GM21515 (cell line): ENCODE measurements around the gene ITIH5.

Experiments
- ATAC-seq: cut with Tn5 transposase; IDR thresholded peaks from one replicate; pipeline ENCODE4 v1.9.1; 2021; ENCODE audit not compliant: unreplicated experiment

Gene ITIH5

DNA sequence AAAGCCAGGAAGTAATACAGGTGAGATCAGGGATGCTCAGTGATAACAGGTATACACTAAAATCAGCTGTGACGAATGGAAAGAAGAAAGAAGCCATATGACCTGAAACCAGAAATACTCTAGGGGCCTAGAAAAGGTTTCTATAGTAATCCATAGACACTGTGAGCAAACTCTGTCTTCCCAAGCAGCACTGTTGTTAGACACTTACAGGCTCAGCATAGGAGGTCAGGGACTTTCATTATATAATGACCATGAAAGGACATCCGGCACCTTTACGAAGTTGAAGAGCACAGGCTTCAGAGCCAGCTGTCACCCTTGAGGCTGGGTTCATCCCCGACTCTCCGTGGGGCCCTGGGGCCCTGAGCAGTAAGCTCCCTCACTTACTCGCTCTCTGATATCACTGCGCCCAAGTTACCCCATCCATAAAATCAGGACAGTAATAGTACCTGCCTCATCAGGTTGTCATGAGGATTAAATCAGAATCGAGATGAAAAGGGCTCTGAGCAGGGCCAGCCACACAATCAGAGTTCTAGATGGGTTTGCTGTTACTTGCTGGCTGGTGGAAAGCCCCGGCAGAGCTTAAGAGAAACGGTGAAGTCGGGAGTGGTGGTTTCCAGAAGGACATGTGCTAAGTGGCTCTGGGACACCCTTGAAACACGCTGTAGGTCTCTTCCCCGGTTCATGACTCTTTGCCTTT lies 79.5 kb downstream of the ITIH5 start:
- ATAC-seq, result no peak

DNA sequence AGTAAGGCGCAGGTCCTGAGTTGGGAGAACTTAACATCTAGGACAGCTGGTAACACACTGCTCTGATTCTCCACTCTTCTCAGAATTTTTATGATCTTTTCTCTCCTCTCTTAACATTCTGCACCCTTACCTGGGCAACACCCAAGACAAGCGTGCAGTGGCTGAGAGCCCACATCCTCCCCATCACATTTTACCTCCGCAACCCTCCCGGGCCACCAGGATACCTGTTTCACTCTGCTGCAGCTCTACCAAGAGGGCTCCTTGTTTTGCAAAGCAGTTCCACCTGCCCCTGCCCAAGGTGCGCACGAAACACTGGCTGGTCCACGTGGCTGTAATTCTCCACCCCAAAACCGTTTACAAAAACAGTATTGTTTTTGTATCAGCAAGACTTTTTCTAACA lies 81.5 kb downstream of the ITIH5 start:
- no peak for ATAC-seq

DNA sequence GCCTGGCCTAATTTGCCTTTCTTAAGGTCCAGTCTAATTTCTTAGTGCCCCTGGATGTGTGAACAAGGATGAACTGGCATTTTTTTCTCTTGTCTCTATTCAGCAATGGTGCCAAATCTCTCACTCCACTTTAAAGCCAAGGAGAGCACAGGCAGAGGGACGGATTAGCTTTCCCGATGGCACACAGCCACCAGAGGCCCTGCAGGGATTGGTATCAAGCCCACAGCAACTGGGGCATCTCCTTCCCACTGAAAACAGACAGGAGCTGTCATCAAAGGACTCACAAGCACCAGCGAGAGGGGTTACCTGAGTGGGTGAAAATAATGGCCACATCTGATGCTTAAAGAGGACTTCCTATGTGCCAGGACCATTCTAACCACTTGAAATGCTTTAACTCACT lies 83.1 kb downstream of the ITIH5 start:
- ATAC-seq, result no peak

DNA sequence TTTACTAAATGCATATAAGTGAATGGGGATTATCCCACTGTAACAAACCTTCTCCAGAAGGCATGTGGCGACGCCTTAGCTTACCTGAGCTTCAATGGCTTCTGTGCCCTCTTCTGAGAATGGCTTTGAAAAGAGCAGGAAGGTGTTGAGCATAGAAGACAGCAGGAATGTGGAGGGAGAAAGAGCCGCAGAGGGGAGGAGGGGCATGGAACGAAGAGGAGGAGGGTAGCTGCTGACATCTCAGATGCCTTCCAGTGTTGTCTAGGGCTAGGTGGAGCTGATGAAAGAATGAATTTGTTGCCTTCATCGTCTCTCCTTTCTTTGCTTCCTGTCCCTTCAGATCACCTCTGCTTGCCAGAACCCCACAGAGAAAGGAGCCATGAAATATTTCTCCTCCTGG lies 86.2 kb downstream of the ITIH5 start:
- ATAC-seq, result no peak

DNA sequence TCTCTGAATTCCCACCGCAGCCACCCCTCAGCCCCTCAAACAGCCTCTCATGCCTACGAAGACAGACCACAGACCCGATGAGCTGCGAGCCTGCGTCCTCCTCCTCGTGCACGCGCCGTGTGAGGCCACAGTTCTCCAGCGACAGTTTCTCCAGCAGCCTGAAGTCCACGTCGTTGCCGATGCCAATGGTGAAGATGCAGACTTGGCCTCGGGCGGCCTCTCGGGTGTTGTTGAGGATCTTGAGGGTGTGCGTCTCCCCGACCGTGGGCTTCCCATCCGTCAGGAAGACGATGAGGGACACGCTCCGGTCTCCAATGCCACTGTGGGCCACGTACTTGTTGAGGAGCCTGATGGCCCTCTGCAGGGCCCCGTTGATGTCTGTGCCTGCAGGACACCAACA lies 87.1 kb downstream of the ITIH5 start:
- ATAC-seq, result no peak

DNA sequence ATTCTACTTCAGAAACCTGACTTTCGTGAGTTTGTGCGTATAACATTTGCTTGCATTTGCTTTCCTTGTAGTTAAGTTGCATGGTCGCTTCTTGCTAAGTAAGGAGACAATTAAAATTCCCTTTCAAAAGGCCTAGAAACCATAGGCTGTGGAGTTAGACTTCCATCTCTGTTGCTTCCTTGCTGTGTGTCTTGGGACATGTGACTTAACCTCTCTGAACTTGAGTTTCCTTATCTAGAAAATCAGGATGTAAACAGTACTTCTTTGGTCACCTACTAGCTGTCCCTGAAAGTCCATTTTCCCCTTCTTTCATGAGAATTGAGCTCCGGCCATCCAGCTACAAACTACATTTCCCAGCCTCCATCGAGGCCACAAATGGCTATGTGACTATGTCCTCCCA lies 89.2 kb downstream of the ITIH5 start:
- ATAC-seq, result no peak

DNA sequence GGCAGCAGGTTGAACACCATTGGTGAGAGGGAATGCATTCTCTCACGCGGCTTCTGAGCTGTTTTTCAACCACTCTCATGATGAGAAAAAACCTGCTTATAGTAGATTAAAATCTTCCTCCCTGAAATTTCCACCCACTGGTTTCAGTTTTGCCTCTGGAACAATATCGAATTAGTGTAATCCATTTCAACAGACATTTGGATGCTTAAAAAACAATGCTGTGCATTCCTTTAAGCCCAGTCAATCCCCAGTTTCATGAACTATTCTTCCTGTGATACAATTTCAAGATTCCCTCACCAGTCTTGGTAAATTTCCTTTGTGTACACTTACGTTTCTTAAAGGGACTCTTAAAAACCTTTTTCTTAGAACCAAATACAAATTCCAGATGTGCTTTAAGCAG lies 89.6 kb downstream of the ITIH5 start:
- no peak for ATAC-seq

DNA sequence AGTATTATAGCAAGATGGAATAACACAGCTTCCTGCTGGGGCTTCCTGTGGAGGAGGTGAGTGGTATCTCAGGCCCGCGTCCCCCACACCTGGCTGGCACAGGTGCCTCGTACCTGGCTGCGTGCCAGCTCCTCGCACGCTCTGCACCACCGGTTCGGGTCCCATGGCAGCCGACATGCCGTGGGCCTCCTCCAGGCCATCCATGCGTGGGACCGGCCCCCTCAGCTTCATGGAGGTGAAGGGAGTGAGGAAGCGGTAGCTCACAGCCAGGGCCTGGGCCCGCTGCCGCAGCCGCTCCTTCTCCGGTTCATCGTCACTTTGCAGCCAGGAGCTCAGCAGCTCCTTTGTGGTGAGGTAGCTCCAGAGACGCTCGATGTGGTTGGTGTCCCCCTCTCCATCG lies 90.4 kb downstream of the ITIH5 start:
- ATAC-seq, result no peak

DNA sequence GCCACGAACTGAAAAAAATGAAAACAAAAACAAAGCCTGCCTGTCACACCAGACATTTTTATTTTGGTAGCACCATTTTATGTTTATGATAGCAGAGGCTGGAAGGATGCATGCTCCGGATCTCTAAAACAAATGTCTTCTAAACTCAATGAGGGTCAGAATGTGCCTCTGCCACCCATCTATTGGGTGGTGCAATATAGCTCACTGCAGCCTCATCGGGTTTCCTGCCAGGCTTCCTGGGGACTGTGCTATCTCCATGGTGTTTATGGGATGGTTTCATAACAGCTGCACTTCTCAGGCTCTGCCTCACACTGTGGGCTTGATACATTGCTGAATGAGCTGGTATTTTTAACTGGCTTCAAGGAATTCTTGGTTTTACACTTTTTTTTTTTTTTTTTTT lies 94.4 kb downstream of the ITIH5 start:
- no peak for ATAC-seq

DNA sequence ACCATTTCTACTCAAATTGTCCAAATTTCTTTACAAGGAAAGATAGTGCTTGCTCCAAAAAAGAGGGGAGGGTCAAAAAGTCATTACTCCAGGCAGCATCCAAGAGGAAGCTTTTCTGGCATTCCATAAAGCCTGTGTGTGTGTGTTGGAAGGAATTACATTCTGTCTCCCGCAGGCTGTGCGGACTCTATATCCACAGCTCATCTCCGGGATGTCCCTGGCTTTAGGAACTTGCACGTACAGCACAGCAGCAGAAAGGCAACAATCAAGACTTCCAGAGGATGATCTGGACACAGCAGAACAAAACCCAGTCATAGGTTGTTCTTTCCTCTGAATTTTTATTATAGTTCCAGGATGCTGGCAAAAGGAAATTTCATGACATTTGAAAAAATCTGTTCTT lies 94.8 kb downstream of the ITIH5 start:
- ATAC-seq, result no peak

DNA sequence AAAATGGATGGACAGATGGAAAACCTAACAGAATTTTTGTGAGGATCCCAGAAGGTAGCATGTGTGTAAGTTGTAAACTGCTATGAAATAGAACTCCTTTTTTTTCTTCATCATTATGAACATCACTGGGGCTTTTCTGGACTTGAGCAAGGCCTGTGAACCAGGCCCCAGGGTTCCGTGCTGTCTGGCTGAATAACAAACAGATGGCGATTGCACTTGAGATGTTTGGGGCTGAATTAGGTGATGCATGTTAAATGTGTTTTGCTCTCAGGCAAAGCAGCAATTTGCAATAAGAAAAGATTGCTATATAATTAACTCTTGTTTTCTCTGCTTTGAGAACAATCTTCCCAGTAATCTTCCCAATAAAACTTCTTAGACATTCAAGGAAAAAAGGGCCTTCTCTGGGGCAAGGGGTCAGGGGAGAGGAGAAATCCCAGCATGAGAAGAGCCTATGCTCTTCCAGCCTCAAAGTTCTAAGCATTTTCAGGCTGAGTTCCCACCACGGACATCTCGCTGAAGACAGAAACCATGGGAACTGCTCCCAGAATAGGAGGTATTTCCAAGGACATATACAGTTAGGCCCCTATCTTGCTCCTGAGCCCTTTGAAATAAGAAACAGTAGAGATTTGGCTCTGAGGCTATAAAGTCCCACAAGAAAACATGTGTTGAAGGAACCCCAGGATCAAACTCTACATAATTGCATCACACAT lies 98.7 kb downstream of the ITIH5 start:
- ATAC-seq, result no peak

DNA sequence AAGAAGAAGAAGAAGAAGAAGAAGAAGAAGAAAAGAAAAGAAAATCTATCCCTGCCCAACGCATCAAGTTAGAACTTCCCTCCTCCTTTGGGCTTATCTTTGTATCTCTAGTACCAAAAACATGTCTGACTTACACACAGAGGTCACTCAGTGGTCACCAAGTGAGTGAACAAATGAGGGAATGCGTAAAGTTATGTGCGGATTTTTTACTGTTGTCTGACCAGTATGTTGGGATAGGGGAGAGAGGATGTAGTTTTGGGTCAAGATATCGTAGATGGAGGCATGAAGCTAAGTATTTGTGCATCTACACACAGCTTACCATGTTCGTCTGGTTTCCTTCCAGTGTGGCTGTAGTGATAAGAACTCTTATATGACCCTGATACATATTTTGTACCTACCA lies 99.9 kb downstream of the ITIH5 start:
- ATAC-seq, result no peak

DNA sequence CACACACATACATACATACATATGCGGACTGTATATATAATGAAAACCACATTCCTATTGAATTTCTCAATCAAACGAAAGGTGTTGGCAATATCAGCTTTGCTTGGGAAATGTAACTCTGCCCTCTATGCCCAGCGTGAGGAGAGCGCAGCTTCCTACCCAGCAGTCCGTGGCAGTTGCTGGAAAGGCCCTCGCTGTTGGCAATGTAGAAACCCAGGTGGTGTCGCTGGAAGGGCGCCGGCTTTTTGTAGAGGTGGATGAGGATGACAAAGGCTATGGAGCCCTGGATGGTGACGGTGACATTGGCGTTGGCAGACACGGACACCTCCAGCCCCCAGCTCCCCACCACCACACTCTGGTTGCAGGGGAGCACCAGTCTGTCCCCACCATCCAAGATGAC lies 100.9 kb downstream of the ITIH5 start:
- ATAC-seq, result no peak

DNA sequence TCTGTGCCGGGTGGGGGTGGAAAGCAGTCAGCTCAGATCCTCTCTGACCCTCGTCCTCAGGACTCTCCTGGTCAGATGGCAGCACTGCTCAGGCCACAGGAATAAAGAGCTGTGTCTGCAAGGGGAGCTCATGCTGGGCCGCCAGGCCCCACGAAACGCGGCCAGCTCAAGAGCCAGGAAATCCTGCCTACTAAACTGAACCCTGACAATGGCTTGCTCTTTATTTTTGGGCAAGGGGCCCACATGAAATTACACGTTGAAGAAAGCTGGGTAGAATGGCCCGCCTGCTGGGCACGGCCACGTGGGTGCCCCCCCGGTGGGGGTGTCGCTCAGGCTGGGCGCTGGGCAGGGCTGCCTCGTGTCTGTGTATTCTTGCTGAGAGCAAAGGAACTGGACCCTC lies 103.0 kb downstream of the ITIH5 start:
- no peak for ATAC-seq

DNA sequence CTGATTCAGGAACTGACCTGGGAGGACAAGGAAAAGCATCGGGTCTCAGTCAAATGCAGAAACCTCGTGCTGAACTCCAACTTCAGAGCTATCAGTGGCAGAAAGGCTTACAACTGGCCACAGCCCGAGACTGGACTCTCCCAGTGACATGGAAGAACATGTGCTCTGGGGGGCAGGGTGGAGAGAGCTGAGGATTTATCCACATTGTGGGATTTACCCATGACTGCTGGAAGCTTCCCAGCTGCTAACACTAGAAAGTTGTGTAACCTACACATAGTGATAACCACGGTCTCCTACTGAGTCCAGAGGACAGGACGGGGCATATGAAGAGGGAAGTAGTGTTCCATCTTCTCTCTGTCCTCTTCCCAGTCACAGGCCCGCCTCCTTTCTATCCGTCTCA lies 103.4 kb downstream of the ITIH5 start:
- ATAC-seq, result no peak

DNA sequence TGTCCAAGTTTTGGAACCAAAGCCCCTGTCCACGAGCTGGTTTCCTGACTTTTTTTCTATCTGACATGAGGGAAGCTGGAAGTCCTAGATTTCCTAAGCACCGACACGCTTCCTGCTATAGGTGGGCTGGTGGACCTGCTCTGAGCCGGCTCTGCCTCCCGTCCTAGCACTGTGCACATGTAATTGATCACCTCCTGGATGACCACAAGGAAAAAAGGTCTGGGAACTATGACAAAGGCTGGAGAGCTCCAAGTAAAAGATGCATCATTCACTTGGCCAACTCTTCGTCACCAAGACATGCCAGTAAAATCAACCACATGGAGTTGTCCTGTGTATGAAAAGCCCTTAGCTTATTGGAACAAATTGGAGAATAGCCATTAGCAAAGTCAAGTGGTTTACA lies 104.8 kb downstream of the ITIH5 start:
- ATAC-seq, result no peak

DNA sequence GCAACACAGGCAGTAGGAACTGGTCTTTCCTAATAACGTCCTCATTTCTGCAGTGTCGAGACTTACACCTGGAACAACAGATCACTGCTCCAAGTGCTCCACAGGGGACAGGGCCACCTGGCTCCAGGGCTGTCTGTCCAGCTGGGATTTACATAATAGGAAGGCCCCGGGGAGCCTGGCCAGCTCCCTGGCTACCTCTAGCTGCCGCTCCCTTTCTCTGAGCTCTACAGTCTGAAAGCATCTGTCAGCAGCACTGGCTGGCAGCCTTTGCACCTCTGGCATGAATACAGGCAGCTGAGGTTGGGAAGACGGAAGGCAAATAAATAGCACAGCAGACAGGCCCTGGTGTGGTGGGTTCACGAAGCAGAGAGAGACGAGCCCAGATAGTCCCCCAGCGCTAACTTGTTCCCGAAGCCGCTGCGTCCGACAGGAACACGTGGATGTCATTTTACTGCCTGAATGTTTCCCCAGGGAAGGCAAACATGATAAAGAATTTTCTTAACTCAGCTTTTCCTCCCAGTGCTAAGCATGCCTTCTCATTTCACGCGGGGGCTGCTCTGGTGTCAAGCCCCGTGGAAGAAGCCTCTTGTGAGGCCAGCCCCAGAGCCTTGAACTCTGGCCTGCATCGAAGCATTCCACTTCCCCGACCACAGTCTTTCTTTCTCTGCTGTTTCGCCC lies 105.4 kb downstream of the ITIH5 start:
- no peak for ATAC-seq

DNA sequence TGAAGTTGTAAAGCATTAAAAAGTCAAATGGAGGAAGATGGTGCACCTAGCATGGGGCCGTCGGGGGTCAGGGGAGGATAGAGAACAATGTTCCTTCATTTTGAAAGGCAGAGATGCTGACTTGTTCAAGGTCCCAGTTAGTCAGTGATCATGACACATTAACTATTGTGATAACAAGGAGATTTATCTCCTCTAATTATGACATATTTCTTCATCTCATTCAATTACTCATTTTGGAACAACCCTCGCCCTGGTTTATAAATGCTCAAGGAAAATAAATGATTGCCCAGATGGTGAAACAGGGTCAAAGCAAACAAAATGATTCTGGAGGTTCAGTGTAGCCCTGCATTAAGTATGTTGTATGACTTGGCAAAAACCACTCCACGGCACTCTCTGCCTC lies 106.2 kb downstream of the ITIH5 start:
- ATAC-seq, result no peak

DNA sequence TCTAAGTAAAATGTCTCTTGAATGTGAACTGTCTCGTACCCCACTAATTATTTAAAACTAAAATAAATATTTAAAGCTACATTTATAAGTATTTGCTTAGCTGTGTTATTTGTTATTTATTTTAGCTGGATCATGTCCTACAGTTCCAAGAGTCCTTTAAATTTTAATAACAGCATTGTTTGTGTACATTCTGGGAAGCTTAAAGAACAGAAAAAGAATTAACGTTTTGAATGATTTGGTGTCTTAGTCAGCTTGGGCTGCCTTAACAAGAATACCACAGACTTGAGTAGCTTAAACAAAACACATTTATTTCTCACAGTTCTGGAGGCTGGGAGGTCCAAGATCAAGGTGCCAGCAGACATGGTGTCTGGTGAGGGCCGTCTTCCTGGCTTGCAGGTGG lies 107.4 kb downstream of the ITIH5 start:
- no peak for ATAC-seq

DNA sequence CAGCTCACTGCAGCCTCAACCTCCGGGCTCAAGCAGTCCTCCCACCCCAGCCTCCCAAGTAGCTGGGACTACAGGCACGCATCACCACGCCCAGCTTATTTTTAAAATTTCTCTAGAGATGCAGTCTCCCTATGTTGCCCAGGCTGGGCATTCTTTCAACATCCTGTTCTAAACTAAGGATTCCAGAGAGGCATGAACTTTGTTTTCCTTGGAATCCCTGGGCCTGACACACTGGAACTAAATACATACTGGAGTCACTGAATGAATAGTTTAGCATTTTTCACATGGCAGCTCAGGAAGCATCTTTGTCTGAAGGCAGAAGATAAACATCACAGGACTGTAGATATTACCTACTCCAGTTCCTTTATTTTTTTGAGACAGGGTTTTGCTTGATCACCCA lies 108.7 kb downstream of the ITIH5 start:
- no peak for ATAC-seq

DNA sequence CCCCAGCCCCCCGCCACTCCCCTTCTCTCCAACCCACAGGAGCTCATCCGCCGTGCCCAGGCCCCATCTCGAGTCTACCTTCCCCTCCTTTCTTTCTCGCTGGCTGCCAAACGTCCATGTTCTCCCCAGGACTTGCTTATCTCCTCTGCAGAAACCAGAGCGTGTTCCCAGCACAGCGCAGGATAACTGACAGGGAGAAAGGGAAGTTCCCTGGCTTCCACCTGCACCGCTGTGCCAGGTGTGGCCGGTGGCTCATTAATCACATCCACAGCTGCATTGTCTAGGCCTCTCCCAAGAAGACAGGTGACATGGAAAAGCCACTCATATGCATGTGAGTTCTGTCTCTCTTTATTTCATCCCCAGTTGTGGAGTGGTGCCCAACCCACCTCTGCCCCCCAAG lies 113.2 kb downstream of the ITIH5 start:
- no peak for ATAC-seq

DNA sequence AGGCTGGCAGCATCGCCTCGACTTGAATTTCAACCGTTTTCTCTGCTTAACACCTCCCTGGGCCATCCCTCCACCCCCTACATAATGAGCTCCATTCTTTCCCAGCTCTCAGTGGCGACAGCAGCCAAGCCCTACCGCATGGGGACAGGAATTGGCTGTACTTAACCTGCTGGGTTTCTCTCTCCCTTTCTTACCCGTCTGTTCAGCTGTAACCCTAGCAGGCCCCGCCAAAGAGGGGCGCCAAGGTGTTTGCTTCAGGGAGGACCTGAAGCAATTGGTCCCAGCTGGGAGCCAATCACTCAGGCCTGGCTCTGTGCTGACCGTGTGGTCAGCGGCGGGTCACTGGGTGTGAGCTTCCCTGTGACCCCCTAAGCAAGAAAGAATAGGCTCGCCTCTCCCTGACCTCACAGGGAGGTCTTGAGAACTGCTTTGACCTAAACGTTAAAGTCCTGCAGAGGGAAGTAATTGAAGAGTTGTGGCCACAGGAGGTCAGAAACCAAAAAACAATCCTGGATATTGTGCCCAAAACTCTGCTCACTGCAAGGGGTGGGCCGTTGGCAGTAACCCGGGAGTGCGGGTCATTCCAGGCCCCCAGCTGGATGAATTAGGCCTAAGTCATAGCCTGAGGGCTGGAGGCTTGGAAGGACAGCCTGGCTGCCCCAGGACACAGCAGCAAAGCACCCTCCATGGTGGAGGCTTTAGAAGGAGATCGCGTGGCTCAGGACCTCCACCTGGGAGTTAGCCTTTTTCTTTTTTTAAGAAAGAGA lies 114.6 kb downstream of the ITIH5 start:
- no peak for ATAC-seq
